Testis (tissue), 2 donors: ENCODE data around the gene CCSER1.

Source experiments
- POLR2A ChIP-seq: fragments of 450-650 bp; IDR thresholded peaks from one replicate; pipeline ENCODE4 v1.6.1; 2017; ENCODE audit warnings: antibody characterized with exemption, mild to moderate bottlenecking, moderate library complexity
- TF ChIP-seq, protein P1 (sequence below), 3 experiments: fragments of 450-650 bp in 2 of 3; fragments of 200-600 bp in 1 of 3; sonication (generic) in 1 of 3; IDR thresholded peaks; one replicate each; pipeline ENCODE4 v1.5.1; 2016 to 2019; ENCODE audit warnings: antibody characterized with exemption in 3 of 3, mild to moderate bottlenecking in 2 of 3, moderate library complexity in 1 of 3

DNA sequence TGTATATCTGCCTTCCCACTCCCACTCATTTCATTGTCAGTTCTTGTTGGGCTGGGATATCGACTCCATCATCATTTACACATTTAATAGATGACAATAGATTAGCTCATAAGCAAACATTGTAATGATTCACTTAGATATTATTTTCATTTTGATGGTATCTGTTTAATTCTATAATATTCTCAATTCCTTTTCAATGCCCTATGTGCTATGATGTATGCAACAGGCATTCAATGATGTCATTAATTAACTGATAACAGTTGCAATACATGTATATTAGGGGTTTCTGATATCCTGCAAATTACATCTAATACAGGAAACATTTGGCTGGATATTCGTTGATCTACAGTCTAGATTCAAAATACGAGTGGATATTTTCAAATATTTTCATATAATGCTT is 850.5 kb downstream of the CCSER1 start:
- TF ChIP-seq, protein P1, sequence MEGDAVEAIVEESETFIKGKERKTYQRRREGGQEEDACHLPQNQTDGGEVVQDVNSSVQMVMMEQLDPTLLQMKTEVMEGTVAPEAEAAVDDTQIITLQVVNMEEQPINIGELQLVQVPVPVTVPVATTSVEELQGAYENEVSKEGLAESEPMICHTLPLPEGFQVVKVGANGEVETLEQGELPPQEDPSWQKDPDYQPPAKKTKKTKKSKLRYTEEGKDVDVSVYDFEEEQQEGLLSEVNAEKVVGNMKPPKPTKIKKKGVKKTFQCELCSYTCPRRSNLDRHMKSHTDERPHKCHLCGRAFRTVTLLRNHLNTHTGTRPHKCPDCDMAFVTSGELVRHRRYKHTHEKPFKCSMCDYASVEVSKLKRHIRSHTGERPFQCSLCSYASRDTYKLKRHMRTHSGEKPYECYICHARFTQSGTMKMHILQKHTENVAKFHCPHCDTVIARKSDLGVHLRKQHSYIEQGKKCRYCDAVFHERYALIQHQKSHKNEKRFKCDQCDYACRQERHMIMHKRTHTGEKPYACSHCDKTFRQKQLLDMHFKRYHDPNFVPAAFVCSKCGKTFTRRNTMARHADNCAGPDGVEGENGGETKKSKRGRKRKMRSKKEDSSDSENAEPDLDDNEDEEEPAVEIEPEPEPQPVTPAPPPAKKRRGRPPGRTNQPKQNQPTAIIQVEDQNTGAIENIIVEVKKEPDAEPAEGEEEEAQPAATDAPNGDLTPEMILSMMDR (IDR thresholded peaks at IDR 0.05), result no peak
- no peak for TF ChIP-seq POLR2A
